NCI-H2107 treated with DMSO at 0.1 percent for 48 hours (cell line): ENCODE measurements around the gene SYTL2.
"Not testable (repeated sequence)": the region's sequence is repeated elsewhere in the genome, so short reads cannot be mapped to it uniquely, and the experiment has no call there.

Experiments
- DNase-seq: peaks from one replicate; lab custom pipeline; 2025; ENCODE audit not compliant: unreplicated experiment; lab: John Stamatoyannopoulos, UW

SYTL2 gene

GRCh38 chr11:85694385-85694980, 116.5 kb downstream of the SYTL2 start:
- peak; percentile 1 for DNase-seq

DNA sequence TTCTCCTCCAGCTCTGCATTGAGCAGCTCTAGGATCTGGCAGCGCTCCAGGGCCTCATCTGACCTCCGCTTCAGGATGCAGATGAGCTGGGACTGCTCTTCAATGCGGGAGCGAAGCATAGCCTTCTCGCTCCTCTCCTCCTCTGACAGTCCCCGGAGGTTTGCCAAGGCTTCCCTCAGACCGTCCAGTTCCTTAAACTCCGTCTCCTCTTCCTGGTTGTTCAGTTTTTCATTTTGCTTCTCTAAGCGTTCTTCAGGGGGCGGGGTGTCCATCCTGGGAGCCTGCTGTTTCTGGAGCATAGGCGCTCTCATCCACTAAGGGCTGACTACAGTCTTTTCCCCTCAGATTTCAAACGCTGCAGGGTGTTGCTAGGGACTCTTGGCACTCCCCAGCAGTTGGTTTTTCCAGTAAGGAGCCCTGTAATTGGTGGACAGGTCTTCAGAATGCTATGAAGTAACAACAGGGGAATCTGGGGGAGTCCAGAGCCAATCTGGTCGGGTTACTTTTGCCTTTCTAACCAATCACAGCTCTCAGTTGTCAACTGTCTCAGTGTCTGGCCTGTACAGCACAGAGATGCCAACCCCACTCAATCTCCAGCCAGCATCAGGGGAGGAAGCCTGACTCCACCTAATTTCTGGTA, 125.0 kb downstream of the SYTL2 start, which contains the start of gene CCDC89:
Gene CCDC89 (minus strand): TSS at position 376 of the 640 bp plus-strand sequence. CDS start 65 bp downstream, at position 311.
- DNase-seq, result peak; percentile 75

DNA sequence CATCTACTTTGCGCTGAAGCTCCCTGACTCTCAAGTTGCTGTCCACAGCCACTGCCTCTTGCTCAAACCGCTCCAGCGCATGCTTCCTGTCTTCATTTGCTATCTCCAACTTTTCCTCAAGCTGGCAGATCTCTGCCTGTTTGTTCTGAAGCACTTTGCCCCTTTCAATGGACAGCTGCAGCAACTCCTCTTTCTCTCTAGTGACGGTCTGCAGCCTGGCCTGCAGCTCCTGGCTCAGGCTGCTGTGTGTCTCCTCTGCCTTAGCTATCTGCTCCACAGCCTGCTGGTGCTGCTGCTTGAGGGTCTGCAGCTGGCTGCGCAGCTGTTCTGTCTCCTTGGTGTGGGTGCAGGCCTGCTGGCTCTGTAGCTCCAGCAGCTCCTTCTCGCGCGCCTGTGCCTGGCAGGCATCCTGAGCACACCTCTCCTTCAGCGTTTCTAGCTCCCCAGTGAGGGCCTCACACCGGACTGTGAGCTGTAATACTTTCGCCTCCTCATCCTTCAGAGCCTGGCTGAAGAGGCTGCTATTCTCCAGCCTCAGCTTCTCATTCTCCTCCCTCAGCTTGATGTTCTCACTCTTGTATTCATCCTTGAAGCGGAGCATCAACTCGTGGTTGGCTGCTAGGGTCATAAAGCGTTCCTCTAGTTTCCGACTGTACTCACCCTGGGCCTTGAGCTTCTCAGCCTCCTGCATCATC, 125.7 kb downstream of the SYTL2 start:
- DNase-seq, result no peak

- DNase-seq, result no peak
These were observed 128.3 kb downstream of the SYTL2 start for GRCh38 chr11:85682330-85683305.

DNA sequence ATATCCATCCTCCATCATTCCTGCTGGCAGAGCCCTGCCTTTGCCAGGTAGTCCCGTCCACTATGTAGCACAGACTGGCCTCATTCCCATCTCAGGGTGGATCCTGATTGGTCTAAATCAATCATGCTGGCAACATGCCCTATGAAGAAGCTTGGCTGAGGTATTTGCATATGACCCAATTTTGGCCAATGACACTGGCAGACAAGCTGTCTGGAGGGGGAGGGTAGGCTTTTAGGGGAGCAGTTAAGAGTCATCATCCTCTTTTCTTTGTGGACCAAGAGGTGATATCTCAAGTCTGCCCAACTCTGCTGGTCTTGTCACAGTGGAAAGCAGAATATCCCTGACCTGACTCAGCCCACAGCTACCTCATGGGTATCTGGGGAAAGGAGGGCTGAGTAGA, 130.0 kb downstream of the SYTL2 start:
- DNase-seq, result no peak

DNA sequence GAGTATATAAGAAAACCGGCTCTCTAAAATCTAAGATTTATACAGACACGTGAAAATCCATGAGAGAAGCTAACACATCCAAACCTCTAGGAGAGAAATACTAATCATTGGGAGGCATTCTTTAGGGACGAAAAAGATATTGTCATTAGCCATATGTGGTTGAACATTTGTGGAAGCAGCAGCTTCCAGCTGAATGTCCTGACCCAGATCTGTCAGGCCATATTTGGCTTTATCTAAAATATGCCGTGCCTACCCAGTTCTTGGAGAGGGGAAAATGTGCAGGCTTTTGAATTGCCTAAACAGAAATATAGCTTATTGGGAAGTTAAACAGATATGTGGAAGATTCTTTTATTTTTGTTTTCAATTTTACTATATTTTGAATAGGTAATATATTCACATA, 131.4 kb downstream of the SYTL2 start:
- no peak for DNase-seq

- no peak for DNase-seq
These were observed 137.5 kb downstream of the SYTL2 start for GRCh38 chr11:85673393-85673792.

DNA sequence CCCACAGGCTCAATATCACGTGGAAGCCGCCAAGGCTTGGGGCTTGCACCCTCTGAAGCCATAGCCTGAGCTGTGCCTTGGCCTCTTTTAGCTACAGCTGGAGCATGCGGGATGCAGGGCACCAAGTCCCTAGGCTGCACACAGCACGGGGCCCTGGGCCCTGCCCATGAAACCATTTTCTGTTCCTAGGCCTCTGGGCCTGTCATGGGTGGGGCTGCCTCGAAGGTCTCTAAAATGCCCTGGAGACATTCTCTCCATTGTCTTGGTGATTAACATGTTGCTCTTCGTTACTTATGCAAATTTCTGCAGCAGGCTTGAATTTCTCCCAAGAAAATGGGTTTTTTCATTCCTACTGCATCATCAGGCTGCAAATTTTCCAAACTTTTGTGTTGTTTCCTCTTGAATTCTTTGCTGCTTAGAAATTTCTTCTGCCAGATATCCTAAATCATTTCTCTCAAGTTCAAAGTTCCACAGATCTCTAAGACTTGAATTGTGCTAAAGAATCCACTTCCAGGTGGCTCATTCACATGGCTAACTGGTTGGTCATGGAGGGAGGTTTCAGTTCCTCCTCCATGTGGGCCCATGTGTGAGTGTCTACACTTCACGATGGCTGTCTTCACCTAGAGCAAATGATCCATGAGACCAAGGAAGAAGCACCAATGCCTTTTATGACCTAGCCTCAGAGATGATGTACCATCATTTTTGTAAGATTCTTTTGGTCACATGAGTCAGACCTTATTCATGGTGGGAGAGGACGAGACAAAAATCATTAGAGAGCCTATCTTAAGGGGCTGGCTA, 138.6 kb downstream of the SYTL2 start:
- no peak for DNase-seq

- not testable (repeated sequence) for DNase-seq
These were observed 139.8 kb downstream of the SYTL2 start for GRCh38 chr11:85670949-85671663.

DNA sequence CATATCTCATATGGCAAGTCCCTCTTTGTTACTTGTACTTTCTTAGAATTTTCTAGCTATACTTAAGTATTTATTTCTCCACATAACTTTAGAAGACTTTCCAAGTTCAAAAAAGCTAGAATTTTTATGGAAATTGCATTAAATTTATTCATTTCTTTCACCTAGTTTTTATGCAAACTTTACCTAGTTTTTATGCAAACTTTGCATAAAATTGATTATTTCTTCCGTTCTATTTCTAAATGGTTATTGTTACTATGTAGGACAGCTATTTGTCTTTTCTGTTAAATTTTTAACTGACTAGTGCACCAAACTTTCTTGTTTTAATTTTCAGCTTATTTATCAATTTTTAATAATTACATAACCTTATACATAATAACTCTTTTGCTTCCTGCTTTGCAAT, 142.8 kb downstream of the SYTL2 start:
- DNase-seq, result no peak

DNA sequence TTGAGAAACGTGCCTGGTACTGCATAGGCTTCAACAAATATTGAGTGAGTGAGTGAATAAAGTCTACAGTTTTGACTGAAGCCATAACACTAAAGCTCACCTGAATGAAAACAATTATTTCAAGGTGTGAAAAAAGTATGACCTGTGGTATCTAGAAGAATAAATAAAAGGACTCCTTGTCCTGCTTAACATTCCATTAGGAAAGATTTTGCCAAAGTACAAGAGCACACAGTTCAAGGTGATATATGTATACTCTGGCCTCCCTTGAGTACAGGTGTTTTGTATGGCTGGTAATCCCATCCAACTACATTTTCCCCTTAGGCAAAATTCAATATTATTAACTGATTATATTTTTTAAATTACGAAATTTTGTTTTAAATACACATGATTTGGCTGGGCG, 144.3 kb downstream of the SYTL2 start:
- no peak for DNase-seq

- no peak for DNase-seq
These were observed 145.2 kb downstream of the SYTL2 start for GRCh38 chr11:85665733-85666132.

DNA sequence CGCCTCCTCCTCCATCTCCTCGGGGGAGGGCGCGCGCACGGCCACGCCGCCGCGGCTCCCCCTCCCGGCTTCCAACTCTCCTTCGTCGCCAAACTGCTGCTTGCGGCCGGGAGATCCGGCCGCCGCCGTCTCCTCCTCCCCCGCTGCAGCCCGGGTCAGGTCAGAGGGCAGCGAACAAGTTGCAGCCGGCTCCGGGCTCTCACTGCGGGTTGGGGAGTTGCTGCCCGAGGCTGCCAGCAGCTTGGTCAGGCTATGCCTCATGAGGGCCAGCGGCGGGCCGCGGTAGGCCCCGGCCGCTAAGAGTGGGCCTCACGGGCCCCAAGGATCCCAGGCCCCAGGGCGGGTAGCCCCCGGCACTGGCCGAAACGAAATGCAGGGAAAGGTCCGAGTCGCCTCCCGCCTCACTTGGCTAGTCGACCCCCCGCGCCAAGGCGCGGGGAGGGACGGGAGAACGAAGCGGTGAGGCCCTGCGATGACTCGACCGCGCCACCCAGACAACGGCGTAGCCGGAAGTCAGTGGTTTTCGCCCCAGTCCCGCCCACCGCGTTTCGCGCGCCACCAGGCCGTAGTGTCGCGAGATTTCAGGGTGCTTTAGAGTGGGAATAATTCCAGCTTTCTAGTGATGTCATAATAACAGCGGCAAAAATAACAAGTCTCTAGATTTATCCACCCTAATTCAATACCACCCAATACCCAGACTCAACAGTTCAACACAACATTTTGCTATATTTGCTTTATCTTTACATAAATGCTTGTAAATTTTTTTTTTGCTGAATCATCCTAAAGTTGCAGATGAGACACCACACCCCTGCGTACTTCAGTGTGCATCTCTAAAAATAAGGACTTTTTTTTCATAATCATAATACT, 146.1 kb downstream of the SYTL2 start, which contains the start of gene CREBZF:
Gene CREBZF (minus strand): TSS at position 515 of the 867 bp plus-strand sequence. CDS start 254 bp downstream, at position 261.
- DNase-seq, result peak; percentile 90

- peak; percentile 58 for DNase-seq
These were observed 147.0 kb downstream of the SYTL2 start for GRCh38 chr11:85663753-85664614.

DNA sequence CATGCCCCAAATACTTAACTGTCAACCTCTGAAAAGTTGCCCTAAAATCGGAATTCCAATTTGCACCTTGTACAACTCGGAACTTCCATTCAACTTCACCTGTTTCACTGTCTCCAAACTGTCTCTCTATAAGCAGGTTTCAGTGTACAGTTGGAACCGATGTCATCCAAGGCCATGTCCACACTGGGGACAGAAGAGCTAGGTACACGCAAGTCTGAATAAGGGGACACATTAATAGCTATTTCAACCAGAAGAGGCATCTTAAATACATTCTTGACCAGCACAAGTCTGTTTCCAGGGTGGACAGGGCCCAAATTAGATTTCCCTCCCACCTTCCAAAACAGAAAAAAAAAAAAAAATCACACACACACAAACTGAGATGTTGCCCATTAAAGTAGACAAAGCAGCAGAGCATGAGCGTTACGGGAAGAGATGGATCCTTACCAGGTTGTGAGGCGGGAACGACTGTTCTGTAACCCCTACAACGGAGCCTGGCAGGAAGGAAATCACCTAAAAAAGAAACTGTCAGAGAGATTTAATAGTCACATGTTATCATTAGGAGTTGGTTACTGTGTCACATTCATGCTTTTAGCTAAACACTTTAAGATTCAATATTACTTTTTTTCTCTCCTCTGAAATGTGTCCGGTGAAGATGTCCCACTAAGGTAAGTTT, 147.7 kb downstream of the SYTL2 start:
- no peak for DNase-seq

DNA sequence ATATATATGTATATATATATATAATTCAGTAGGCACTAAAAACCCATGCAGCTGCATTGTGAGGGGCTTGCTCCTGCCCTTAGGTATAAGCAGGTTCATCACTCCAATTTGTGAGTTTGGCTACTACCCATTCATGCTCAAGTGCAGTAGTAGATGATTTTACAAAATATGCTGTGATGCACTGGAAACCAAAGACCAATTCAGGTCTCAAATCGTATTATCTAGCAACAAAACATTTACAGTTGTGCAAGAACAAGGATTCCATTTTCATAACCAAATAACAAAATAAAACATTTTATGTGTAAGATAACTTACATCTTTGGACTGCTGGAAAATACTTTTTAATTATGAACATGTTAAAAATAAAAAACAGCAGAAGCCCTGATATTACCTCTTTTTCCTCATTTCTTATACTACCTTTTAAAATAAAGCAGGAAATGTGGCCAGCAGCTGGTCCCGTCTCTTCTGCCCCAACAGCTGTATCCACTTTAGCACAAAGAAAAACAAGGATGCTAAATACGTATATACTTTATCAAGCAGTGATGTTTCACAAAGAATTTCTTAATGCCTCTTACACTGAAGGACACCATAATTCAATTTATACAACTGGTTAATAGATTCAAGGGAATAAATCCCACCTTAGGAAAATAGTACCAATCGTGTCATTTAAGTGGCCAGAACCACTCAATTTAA, 148.8 kb downstream of the SYTL2 start:
- DNase-seq, result no peak
